ENCODE data around the gene RNU1-3.
A peak's percentile ranks its signal among the peaks of the same experiment; 100 is the strongest.
"Not testable (repeated sequence)": the region's sequence is repeated elsewhere in the genome, so short reads cannot be mapped to it uniquely, and the experiment has no call there.

RNU1-3 gene

GRCh38 chr1:16636551-16637195 lies 30.1 kb downstream of the RNU1-3 start:
- not testable (repeated sequence) for DNase-seq

- DNase-seq: not testable (repeated sequence)
These were observed 30.8 kb downstream of the RNU1-3 start for GRCh38 chr1:16635959-16636358.

- not testable (repeated sequence) for DNase-seq
These were observed 33.0 kb downstream of the RNU1-3 start for GRCh38 chr1:16633540-16634282.

GRCh38 chr1:16632044-16632850 lies 34.5 kb downstream of the RNU1-3 start:
- DNase-seq: not testable (repeated sequence)

- no peak for DNase-seq
These were observed 35.3 kb downstream of the RNU1-3 start for GRCh38 chr1:16631248-16632043.

- DNase-seq: no peak
These were observed 36.0 kb downstream of the RNU1-3 start for GRCh38 chr1:16630661-16631247.

- DNase-seq: not testable (repeated sequence)
These were observed 36.7 kb downstream of the RNU1-3 start for GRCh38 chr1:16629916-16630530.

- DNase-seq: no peak
These were observed 38.2 kb downstream of the RNU1-3 start for GRCh38 chr1:16628361-16629111.

- not testable (repeated sequence) for DNase-seq
These were observed 40.3 kb downstream of the RNU1-3 start for GRCh38 chr1:16626409-16626983.

- DNase-seq: no peak
These were observed 41.0 kb downstream of the RNU1-3 start for GRCh38 chr1:16625497-16626408.

GRCh38 chr1:16623812-16624719 lies 42.7 kb downstream of the RNU1-3 start:
- DNase-seq: peak in 2 of 3 experiments; percentile 27 to 96

- DNase-seq: not testable (repeated sequence)
These were observed 43.4 kb downstream of the RNU1-3 start for GRCh38 chr1:16623337-16623736.

- DNase-seq: not testable (repeated sequence)
These were observed 45.0 kb downstream of the RNU1-3 start for GRCh38 chr1:16621681-16622315.

- DNase-seq: no peak
These were observed 45.5 kb downstream of the RNU1-3 start for GRCh38 chr1:16621300-16621658.

GRCh38 chr1:16619803-16620501 lies 46.8 kb downstream of the RNU1-3 start:
- DNase-seq: not testable (repeated sequence)

- DNase-seq: no peak
These were observed 48.0 kb downstream of the RNU1-3 start for GRCh38 chr1:16618719-16619118.

All from NCI-H1417 (cell line).